Stimulated activated CD8-positive, alpha-beta memory T cell treated with anti-CD3 and anti-CD28 coated beads, Interleukin-4, amount 100 ng/mL, for 4 hours (primary cell): Measurements from ENCODE around the gene OAF.

Experiments used
- DNase-seq, 2 donors: peaks; one replicate each; pipeline ENCODE4 v3.0.0-alpha.2; 2020; ENCODE audit warnings: low read depth in 2 of 2, low spot score in 1 of 2

Gene OAF

GRCh38 chr11:120201653-120202052 lies 9.2 kb upstream of the OAF start:
- DNase-seq = no peak

DNA sequence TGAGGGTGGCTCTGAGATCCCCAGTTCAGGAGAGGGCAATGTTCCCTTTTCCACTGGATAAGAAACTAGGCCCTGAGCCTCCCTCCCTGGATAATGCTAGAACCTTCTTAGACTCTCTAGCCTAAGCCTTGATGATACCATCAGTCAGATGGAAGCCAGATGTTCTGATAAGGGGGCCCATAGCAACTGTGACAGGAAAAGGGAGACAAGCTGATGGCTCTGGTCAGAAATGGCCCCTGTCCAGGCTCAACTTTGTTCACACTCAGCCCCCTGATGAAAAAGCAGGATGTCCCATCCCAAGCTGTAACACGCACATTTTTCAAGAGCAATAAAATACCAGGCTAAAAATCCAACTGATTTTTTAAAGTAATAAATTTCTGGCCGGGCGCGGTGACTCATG lies 7.2 kb upstream of the OAF start:
- no peak for DNase-seq

DNA sequence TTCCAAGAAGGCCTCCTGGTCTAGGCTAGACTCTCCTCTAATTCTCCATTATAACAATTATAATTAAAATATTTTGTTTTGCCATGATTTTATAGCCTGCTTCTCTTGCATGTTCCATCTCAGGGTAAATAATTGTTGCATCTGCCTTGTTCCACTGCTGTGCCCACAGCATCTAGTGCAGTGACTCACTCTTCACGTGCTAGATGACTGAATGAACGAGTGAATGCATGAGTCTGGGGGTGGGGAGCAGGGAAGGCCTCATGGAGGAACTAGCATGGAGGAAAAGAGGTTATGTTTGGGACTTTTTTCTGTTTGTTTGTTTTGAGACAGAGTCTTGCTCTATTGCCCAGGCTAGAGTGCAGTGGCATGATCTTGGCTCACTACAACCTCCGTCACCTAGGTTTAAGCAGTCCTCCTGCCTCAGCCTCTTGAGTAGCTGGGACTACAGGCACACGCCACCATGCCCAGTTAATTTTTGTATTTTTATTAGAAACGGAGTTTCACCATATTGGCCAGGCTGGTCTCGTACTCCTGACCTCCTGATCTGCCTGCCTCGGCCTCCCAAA lies 5.2 kb upstream of the OAF start:
- no peak for DNase-seq

GRCh38 chr11:120207512-120207911 lies 3.3 kb upstream of the OAF start:
- no peak for DNase-seq

- no peak for DNase-seq
Measured at GRCh38 chr11:120208001-120208441, 2.8 kb upstream of the OAF start.

DNA sequence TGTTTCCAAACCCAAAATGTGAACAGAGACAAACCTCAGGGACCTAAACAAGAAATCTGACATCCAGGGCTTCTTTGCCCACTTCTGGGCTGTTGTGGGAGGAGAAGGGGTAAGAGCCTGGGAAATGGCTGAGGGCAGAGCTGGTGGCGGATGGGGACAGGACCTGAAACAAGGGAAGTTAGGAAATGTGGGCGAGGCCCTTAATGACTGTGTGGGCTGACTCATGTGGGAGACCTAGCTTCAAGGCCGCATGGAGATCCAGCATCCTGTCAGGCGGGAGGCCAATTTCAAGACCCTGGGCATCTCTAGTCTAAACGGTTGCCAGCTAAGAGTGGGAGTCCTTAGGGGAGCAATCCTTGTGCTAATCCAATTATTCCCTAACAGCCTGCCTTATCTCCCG lies 2.1 kb upstream of the OAF start:
- no peak for DNase-seq

- DNase-seq = no peak
Measured at GRCh38 chr11:120209746-120210625, 846 bp upstream of the OAF start.

- DNase-seq = no peak
Measured at GRCh38 chr11:120211522-120212258, 858 bp downstream of the OAF start.

GRCh38 chr11:120212259-120212878 lies 1.5 kb downstream of the OAF start:
- DNase-seq = no peak

- DNase-seq = no peak
Measured at GRCh38 chr11:120212926-120213325, 2.1 kb downstream of the OAF start.

DNA sequence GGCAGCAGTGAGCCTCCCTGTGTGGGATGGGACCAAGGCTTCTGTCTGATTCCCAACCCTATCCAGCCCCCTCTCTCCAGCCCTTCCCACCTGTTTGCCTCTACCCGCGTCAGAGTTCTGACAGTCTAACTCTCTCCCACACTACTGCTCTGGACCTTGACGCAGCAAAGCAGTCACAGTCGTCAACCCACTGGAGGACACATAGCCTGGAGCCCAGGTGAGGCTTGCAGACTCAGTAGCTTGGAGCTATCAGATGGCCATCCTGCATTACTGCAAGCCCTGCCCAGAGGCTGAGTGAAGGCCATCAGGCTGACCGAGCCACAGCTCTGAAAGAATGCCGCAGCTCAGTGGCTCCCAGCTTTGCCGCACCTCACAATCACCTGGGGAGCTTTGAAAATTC lies 3.7 kb downstream of the OAF start:
- no peak for DNase-seq

- DNase-seq = no peak
Measured at GRCh38 chr11:120215634-120216033, 4.8 kb downstream of the OAF start.

- no peak for DNase-seq
Measured at GRCh38 chr11:120216426-120217102, 5.7 kb downstream of the OAF start.

DNA sequence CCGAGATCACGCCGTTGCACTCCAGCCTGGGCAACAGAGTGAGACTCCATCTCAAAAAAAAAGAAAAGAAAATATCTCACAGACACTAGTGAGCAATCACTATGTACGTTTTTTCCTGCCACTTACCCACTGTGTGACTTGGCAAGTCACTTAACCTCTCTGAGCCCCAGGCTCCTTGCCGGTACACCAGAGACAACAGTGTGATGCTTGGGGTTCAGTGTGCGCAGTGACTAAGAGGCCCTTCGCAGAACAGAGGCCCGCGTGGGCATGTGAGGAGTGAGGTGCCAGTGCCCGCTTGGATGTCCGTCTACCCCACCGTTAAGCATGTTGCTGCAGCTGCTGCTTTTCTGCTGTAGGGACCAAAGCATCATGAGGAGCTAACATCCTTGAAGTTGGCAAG lies 6.7 kb downstream of the OAF start:
- DNase-seq = no peak

DNA sequence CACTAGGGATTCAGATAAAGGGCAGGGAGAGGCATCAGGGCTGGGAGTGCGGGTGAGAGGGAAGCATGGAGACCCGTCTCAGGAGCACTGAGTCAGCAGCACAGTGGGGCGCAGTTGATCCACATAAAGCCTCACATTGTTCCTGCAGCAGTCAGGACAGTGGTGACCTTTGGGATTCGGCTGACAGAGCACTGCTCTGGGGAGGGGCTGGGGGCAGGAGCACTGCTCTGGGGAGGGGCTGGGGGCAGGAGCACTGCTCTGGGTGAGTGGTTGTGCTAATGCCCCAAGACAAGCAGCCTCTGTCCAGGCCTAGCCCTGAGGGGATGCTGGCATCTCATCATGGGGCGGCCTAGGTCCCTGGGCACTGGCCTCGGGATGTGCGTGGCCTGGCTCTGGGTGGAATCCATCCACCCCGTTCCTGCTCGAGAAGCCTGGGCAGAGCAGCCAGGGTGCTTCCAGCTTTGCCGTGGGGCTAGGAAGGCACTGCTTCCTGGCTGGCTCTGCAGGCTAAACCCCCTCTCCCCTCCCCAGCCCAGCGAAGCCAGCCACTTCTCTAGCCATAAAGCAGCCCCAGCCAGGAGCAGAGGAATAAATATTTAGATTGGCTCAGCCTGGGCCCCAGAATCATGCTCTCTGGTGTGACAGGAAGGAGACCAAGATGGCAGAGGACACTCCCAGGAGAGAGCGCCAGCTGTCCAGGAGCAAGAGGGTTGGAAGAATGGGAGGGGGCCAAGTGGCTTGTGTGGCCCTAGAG lies 7.3 kb downstream of the OAF start:
- no peak for DNase-seq

GRCh38 chr11:120218695-120219033 lies 7.8 kb downstream of the OAF start:
- no peak for DNase-seq

DNA sequence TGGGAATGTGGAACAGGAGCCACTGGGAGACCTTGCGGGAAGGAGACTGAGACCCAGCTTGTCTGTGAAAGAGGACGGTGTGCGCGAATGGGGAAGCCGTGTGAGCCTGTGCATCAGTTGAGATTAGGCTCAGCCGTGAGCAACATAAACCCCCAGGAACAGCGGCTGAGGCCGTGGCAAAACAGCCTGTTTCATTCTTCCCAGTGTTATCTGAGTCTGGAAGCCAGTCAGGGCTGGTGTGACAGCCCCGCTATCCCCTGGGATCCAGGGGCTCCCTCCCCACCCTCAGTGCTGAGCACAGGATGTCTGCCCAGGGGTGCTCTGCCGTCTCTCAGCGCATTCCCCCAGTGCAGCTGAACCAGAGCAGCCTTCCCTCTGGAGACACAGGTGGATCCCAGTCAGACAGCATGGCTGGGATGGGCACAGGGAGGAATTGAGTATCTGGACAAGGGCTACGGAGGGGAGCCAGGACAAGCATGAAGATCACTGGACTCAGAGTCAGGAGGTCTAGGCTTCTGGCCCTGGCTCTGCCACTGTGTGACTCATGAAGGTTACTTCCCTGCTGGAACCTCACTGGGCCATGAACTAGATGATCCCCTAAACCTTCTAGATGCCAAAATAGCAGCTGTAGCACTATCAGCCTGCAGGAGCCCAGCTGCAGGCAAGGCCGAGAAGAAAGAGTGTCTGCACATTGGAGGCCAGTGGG lies 8.6 kb downstream of the OAF start:
- no peak for DNase-seq

- DNase-seq = no peak
Measured at GRCh38 chr11:120219938-120220746, 9.3 kb downstream of the OAF start.

DNA sequence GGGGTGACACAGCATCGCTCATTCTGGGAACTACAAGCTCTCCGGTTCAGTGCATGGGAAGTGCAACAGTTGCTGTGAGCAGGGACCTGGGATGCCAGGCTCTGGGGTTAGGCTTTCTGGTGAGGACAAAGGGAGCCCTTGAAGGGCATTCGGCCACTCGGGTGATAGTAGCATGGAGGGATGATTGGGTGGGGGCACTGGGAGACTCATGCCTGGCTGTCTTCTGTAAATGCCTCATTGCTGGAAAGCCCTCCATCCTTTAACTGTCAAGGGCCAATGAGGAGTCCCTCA lies 9.9 kb downstream of the OAF start:
- DNase-seq = no peak
